Astrocyte (in vitro differentiated cells and primary cell): ENCODE data around the gene EOGT. TPM values are rescaled to one million over a fixed set of nuclear protein-coding genes. Genes with fewer than 3 reads are reported as not detected.

Experiments
- DNase-seq: peaks from one replicate; pipeline ENCODE4 v3.0.0-alpha.2; 2010; ENCODE audit warnings: low read depth
- FAIRE-seq: peaks from 2 replicates; lab custom pipeline; 2011; peaks lifted over from hg19 to GRCh38; lab: Jason Lieb, UNC
- H2AFZ ChIP-seq: 2 replicates; pipeline ENCODE4 v1.6.0; 2012; ENCODE audit warnings: low read depth, low read length, inconsistent platforms
- H3K27ac ChIP-seq: 2 replicates; pipeline ENCODE4 v1.5.1; 2011; ENCODE audit warnings: low read depth, low read length, inconsistent platforms
- H3K27me3 ChIP-seq: 2 replicates; pipeline ENCODE4 v1.6.0; 2011; ENCODE audit warnings: low read length, inconsistent platforms; ENCODE audit not compliant: insufficient read depth
- H3K36me3 ChIP-seq: 2 replicates; pipeline ENCODE4 v1.5.1; 2011; ENCODE audit warnings: low read length, inconsistent platforms; ENCODE audit not compliant: insufficient read depth
- H3K4me1 ChIP-seq: 2 replicates; pipeline ENCODE4 v1.5.1; 2011; ENCODE audit warnings: low read length, inconsistent platforms; ENCODE audit not compliant: insufficient read depth
- H3K4me2 ChIP-seq: 2 replicates; pipeline ENCODE4 v1.6.0; 2012; ENCODE audit warnings: low read length, inconsistent platforms
- H3K4me3 ChIP-seq: 2 replicates; pipeline ENCODE4 v1.5.1; 2011; ENCODE audit warnings: low read depth, mild to moderate bottlenecking, low read length, inconsistent platforms; ENCODE audit not compliant: insufficient read depth
- H3K79me2 ChIP-seq: 2 replicates; pipeline ENCODE4 v1.6.0; 2012; ENCODE audit warnings: mild to moderate bottlenecking, low read length, inconsistent platforms; ENCODE audit not compliant: insufficient read depth
- H3K9ac ChIP-seq: 2 replicates; pipeline ENCODE4 v1.6.0; 2012; ENCODE audit warnings: mild to moderate bottlenecking, low read length, inconsistent platforms
- H3K9me3 ChIP-seq: 2 replicates; pipeline ENCODE4 v1.5.1; 2012; ENCODE audit warnings: low read depth, mild to moderate bottlenecking, low read length, inconsistent platforms; ENCODE audit not compliant: insufficient read depth
- H4K20me1 ChIP-seq: 2 replicates; pipeline ENCODE4 v1.6.0; 2012; ENCODE audit warnings: low read length, inconsistent platforms; ENCODE audit not compliant: insufficient read depth
- H3K27ac Mint-ChIP-seq: one replicate; pipeline ENCODE4 v1.8.0; 2021; ENCODE audit warnings: mild to moderate bottlenecking, mixed read lengths; ENCODE audit not compliant: unreplicated experiment
- H3K27me3 Mint-ChIP-seq: one replicate; pipeline ENCODE4 v1.8.0; 2021; ENCODE audit warnings: low read depth, mixed read lengths; ENCODE audit not compliant: unreplicated experiment
- H3K36me3 Mint-ChIP-seq: one replicate; pipeline ENCODE4 v1.8.0; 2021; ENCODE audit warnings: low read depth, mixed read lengths; ENCODE audit not compliant: unreplicated experiment
- H3K4me1 Mint-ChIP-seq: one replicate; pipeline ENCODE4 v1.8.0; 2021; ENCODE audit warnings: low read depth, mixed read lengths; ENCODE audit not compliant: unreplicated experiment
- H3K4me3 Mint-ChIP-seq: one replicate; pipeline ENCODE4 v1.8.0; 2021; ENCODE audit warnings: mild to moderate bottlenecking, moderate library complexity, mixed read lengths; ENCODE audit not compliant: unreplicated experiment
- H3K9me3 Mint-ChIP-seq: one replicate; pipeline ENCODE4 v1.8.0; 2021; ENCODE audit warnings: mild to moderate bottlenecking, mixed read lengths; ENCODE audit not compliant: unreplicated experiment
- CTCF ChIP-seq: IDR thresholded peaks from 2 replicates; pipeline ENCODE4 v1.5.1; 2011; ENCODE audit warnings: low read depth, mild to moderate bottlenecking, inconsistent platforms, low read length, moderate library complexity; ENCODE audit not compliant: insufficient read depth
- EZH2 ChIP-seq: IDR thresholded peaks from 2 replicates; pipeline ENCODE4 v1.6.1; 2012; ENCODE audit warnings: mild to moderate bottlenecking, low read length, inconsistent platforms; ENCODE audit not compliant: insufficient read depth
- total RNA-seq: library from RNA; stranded (reverse); gene quantifications from 2 replicates; pipeline ENCODE4 v1.2.1, GENCODE V29; 2021

Gene EOGT
- total RNA-seq, 1 donor from 2014 or later: 32.3 TPM

GRCh38 chr3:68988740-68989139 is 24.7 kb downstream of the EOGT start:
- no peak overlapping the region for H3K9ac ChIP-seq
- H3K4me3 Mint-ChIP-seq: no peak overlapping the region
- H3K36me3 Mint-ChIP-seq: peaks cover 40% of the 10 kb centered on the region
- DNase-seq (peak; percentile 61), FAIRE-seq (peak; percentile 9)
- no peaks in the 10 kb centered on the region for H3K27me3 Mint-ChIP-seq
- H2AFZ ChIP-seq: no peak overlapping the region
- H3K4me1 Mint-ChIP-seq: no peaks in the 10 kb centered on the region
- H3K79me2 ChIP-seq: no peaks in the 10 kb centered on the region
- no peaks in the 10 kb centered on the region for H3K27me3 ChIP-seq
- no peaks in the 10 kb centered on the region for H4K20me1 ChIP-seq
- H3K27ac Mint-ChIP-seq: no peak overlapping the region
- no peaks in the 10 kb centered on the region for H3K9me3 Mint-ChIP-seq
- H3K4me3 ChIP-seq: no peak overlapping the region
- H3K27ac ChIP-seq: no peak overlapping the region
- TF ChIP-seq CTCF (no peak), EZH2 (no peak)
- H3K4me2 ChIP-seq: no peak overlapping the region
- H3K9me3 ChIP-seq: no peaks in the 10 kb centered on the region
- H3K4me1 ChIP-seq: no peaks in the 10 kb centered on the region
- peaks cover 41% of the 10 kb centered on the region for H3K36me3 ChIP-seq

GRCh38 chr3:68987322-68987721 is 26.2 kb downstream of the EOGT start:
- Mint-ChIP-seq H3K36me3 (peaks cover 27% of the 10 kb centered on the region), H3K4me3 (no peak overlapping the region), H3K9me3 (no peaks in the 10 kb centered on the region), H3K27me3 (no peaks in the 10 kb centered on the region), H3K4me1 (no peaks in the 10 kb centered on the region), H3K27ac (no peak overlapping the region)
- H3K27me3 ChIP-seq: no peaks in the 10 kb centered on the region
- H3K9me3 ChIP-seq: no peaks in the 10 kb centered on the region
- peaks cover 44% of the 10 kb centered on the region for H3K36me3 ChIP-seq
- no peak overlapping the region for H3K4me2 ChIP-seq
- no peaks in the 10 kb centered on the region for H3K79me2 ChIP-seq
- DNase-seq (no peak), FAIRE-seq (no peak)
- H3K27ac ChIP-seq: no peak overlapping the region
- H2AFZ ChIP-seq: no peak overlapping the region
- TF ChIP-seq EZH2 (no peak), CTCF (no peak)
- no peaks in the 10 kb centered on the region for H3K4me1 ChIP-seq
- H3K9ac ChIP-seq: no peak overlapping the region
- no peak overlapping the region for H3K4me3 ChIP-seq
- no peaks in the 10 kb centered on the region for H4K20me1 ChIP-seq

GRCh38 chr3:68986496-68987208 is 26.8 kb downstream of the EOGT start:
- H3K4me1 Mint-ChIP-seq: no peaks in the 10 kb centered on the region
- Histone ChIP-seq H3K27me3 (no peaks in the 10 kb centered on the region), H3K36me3 (peaks cover 47% of the 10 kb centered on the region), H3K9me3 (no peaks in the 10 kb centered on the region), H3K4me2 (no peak overlapping the region), H3K9ac (no peak overlapping the region), H3K4me3 (no peak overlapping the region), H2AFZ (no peak overlapping the region), H3K79me2 (no peaks in the 10 kb centered on the region), H3K4me1 (no peaks in the 10 kb centered on the region), H3K27ac (no peak overlapping the region), H4K20me1 (no peaks in the 10 kb centered on the region)
- H3K9me3 Mint-ChIP-seq: no peaks in the 10 kb centered on the region
- FAIRE-seq: no peak
- no peak for TF ChIP-seq CTCF
- no peak for TF ChIP-seq EZH2
- H3K36me3 Mint-ChIP-seq: peaks cover 24% of the 10 kb centered on the region
- DNase-seq: no peak
- no peak overlapping the region for H3K4me3 Mint-ChIP-seq
- H3K27me3 Mint-ChIP-seq: no peaks in the 10 kb centered on the region
- H3K27ac Mint-ChIP-seq: no peak overlapping the region
